HG03442 (cell line): ENCODE results near the gene NUP153.
"Not testable (repeated sequence)": the region's sequence is repeated elsewhere in the genome, so short reads cannot be mapped to it uniquely, and the experiment has no call there.

Source experiments
- ATAC-seq: cut with Tn5 transposase; IDR thresholded peaks from one replicate; pipeline ENCODE4 v1.9.1; 2021; ENCODE audit warnings: mild to moderate bottlenecking, moderate library complexity; ENCODE audit not compliant: unreplicated experiment

NUP153 gene

GRCh38 chr6:17714879-17715851 is 8.4 kb upstream of the NUP153 start:
- ATAC-seq: peak; percentile 86

GRCh38 chr6:17714177-17714576 is 7.5 kb upstream of the NUP153 start:
- no peak for ATAC-seq

GRCh38 chr6:17712576-17712975 is 5.9 kb upstream of the NUP153 start:
- no peak for ATAC-seq

- ATAC-seq: no peak
These were observed 3.6 kb upstream of the NUP153 start for GRCh38 chr6:17710331-17710730.

GRCh38 chr6:17709476-17709875 is 2.8 kb upstream of the NUP153 start:
- ATAC-seq: no peak

- not testable (repeated sequence) for ATAC-seq
These were observed 1.3 kb upstream of the NUP153 start for GRCh38 chr6:17708035-17708434.

- no peak for ATAC-seq
These were observed 586 bp upstream of the NUP153 start for GRCh38 chr6:17707371-17707651.

- peak; percentile 59 for ATAC-seq
These were observed 746 bp downstream of the NUP153 start for GRCh38 chr6:17705778-17706579.

- ATAC-seq: no peak
These were observed 1.3 kb downstream of the NUP153 start for GRCh38 chr6:17705428-17705777.

- ATAC-seq: no peak
These were observed 3.5 kb downstream of the NUP153 start for GRCh38 chr6:17703256-17703694.

GRCh38 chr6:17700421-17701416 is 6.0 kb downstream of the NUP153 start:
- ATAC-seq: no peak

GRCh38 chr6:17691925-17692538 is 14.7 kb downstream of the NUP153 start:
- no peak for ATAC-seq

- no peak for ATAC-seq
These were observed 18.2 kb downstream of the NUP153 start for GRCh38 chr6:17688481-17688880.

GRCh38 chr6:17687136-17687535 is 19.6 kb downstream of the NUP153 start:
- ATAC-seq: no peak

GRCh38 chr6:17684134-17684533 is 22.6 kb downstream of the NUP153 start:
- ATAC-seq: no peak

- no peak for ATAC-seq
These were observed 23.3 kb downstream of the NUP153 start for GRCh38 chr6:17683428-17683827.

- ATAC-seq: no peak
These were observed 27.0 kb downstream of the NUP153 start for GRCh38 chr6:17679726-17680125.

GRCh38 chr6:17677602-17678001 is 29.1 kb downstream of the NUP153 start:
- ATAC-seq: no peak

GRCh38 chr6:17673543-17674254 is 33.0 kb downstream of the NUP153 start:
- no peak for ATAC-seq
